Cortex of kidney (tissue), 1 donor: ENCODE results near the gene PPAN.

ENCODE experiments used
- DNase-seq: peaks from one replicate; lab custom pipeline; 2025; lab: John Stamatoyannopoulos, UW

The PPAN gene

GRCh38 chr19:10113964-10114650 lies 7.9 kb downstream of the PPAN start:
- DNase-seq: no peak

DNA sequence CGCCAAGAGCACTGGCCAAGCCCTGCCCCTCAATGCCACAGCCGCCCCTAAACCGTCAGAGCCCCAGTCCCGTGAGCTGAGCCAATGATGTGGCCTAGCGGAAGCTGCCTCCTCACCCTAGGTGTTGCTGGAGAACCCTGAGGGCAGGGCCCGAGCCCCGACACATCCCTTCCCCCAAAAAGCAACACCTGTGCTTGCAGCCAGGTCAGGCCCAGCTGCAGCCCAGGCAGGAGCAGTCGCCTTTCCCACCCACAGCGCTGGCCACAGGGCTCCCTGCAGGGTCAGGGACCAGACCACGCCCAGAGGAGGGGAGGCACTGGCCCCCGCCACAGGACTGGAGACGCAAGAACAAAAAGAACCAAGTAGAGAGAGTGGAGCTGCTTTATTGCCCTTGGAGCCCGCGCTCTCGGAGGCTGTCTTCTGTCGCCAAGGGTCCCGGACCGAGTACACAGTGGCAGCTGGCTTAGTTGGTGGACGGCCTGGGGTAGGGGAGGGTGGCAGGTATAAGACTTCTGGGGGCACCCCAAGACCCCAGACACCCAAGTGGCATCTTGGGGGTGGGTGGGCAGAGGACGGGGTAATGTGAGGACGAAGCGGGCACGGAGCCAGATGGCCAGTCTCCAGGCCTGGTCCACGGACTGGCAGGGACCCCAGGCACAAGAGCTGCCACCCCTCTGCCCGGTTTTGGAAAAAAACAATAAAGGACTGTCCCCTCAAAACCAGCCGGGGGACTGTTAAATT lies 8.7 kb downstream of the PPAN start:
- DNase-seq: no peak

- no peak for DNase-seq
Measured at GRCh38 chr19:10115392-10116084, 9.4 kb downstream of the PPAN start.

GRCh38 chr19:10116085-10116865 lies 10.1 kb downstream of the PPAN start:
- no peak for DNase-seq

- no peak for DNase-seq
Measured at GRCh38 chr19:10116866-10117616, 10.9 kb downstream of the PPAN start.

DNA sequence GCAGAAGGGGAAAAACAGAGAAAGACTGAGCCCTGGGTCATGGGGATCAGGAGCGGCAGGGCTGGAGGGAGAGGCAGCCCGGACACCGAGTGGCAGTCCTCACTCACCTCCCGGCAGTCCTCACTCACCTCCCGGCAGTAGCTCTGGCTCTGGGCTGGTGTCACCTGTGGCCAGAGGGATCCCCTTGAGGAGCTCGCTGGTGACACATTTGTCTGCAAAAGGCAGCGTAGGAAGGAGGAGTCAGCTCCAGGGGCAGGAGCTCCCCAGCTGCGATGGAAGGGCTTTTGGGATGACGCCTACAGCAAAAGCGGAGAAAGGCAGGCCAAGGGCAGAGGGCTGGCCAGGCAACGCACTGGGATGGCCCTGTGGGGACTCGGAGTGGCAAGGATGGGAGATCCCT lies 12.8 kb downstream of the PPAN start:
- no peak for DNase-seq

- DNase-seq: no peak
Measured at GRCh38 chr19:10120538-10121189, 14.5 kb downstream of the PPAN start.

DNA sequence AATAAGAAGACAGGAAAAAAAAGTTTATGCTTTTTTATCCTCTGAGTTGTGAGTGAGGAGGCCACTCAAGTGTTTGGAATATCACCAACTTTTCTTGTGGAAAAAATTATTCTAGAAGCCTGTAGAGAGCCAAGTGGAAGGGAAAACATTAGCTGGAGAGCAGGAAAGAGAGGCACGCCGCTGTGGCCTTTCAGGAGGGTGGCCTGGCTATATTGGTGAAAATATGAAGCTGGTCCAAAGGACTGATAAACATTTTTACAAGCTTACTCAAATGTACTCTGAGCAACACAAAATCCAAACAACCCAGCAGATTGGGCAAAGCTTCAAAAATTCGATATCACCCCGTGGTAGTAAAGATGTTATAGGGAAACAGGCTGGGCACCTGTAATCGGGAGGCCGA lies 15.9 kb downstream of the PPAN start:
- DNase-seq: no peak

DNA sequence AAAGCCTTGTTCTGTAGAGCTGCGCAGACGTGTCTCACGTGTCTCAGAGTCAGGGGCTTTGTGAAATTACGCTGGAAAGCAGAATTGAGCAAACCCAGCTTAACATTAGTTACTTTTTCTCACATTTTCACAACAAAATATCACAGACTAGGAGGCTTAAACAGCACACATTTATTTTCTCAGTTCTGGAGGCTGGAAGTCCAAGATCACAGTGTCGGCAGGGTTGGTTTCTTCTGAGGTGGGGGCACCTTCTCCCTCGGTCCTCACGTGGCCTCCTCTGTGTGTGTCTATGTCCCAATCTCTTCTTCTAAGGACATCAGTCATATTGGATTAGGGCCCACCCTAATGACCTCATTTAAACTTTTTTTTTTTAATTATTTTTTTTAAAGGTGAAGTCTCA lies 18.3 kb downstream of the PPAN start:
- no peak for DNase-seq

- no peak for DNase-seq
Measured at GRCh38 chr19:10126213-10126639, 20.1 kb downstream of the PPAN start.

DNA sequence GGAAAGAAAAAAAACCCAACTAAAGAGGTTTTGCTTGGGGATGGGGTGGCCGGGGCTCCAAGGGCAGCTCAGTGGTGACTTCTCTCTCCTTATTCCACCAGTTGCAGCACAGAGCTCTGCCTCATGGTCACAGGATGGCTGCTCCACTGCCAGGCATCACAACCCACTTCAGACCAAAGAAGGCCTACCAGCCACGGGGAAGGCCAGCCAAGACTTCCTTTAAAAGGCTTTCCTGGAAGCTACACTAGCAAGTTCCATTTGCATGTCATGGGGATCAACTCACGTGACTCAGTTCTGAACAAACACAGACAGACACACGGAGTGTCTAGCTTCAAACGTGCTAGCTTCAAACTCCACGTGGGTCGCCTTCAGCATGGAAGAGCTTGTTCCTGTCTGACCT lies 26.7 kb downstream of the PPAN start:
- DNase-seq: no peak

GRCh38 chr19:10133596-10133995 lies 27.4 kb downstream of the PPAN start:
- no peak for DNase-seq

DNA sequence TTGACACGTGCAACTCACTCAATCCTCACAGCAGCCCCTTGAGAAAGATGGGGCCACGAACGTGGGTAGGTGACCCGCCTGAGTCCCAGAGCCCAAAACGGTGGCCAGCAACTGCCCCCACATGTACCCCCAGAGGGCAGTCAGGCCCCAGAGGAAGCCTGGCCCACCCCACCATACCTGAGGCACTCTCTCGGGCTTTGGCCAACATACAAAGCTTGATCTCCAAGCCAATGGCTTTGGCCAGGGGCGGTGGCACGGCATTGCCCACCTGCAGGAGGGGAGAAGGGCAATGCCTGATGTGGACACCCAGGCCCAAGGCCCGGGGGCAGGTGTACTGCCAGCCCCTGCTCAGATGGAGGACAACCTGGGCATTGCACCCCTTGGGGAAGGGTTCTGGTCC lies 27.9 kb downstream of the PPAN start:
- DNase-seq: no peak

- no peak for DNase-seq
Measured at GRCh38 chr19:10135551-10136334, 29.6 kb downstream of the PPAN start.

GRCh38 chr19:10136936-10137335 lies 30.8 kb downstream of the PPAN start:
- DNase-seq: no peak

DNA sequence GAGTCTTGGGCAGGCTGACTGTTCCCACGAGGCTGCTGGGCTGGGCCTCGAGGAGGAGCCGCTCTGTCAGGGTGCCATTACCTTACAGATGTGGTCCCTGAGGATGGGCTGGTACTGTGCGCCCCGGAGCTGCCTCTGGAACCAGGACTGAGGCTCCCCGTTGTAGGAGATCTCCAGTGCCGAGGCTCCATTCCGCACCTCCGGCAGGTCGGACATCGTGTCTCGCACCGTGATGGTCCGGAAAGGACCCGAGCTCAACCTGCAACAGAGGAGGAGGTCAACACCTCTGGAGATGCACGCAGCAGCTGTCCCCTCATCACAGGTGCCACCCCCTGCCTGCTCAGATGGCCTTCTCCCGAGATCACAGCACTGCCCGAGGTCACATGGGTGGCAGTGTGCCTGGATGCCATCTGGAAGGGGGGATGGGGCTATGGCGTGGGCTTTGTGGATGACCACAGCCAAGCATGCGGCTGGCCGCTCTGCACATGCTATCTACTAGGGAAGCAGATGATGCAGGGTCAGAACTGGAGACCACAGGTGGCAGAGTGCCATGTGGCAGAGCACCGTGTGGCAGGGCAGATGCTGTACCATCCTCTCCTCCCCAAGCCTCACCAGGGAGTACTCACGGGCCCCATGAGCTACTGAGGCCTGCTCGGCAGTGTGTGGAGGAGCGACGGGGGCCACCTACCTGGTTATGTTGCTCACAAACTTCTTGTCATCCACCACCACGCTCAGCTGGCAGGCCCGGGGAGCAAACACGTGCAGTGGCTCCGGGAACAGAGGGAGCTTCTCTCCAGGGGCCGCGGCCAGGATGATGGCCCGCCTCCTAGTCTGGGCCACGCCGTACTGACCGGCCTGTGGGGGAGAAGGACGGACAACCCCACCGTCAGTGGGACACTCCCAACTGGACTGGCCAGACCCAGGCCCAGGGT lies 31.9 kb downstream of the PPAN start:
- no peak for DNase-seq

DNA sequence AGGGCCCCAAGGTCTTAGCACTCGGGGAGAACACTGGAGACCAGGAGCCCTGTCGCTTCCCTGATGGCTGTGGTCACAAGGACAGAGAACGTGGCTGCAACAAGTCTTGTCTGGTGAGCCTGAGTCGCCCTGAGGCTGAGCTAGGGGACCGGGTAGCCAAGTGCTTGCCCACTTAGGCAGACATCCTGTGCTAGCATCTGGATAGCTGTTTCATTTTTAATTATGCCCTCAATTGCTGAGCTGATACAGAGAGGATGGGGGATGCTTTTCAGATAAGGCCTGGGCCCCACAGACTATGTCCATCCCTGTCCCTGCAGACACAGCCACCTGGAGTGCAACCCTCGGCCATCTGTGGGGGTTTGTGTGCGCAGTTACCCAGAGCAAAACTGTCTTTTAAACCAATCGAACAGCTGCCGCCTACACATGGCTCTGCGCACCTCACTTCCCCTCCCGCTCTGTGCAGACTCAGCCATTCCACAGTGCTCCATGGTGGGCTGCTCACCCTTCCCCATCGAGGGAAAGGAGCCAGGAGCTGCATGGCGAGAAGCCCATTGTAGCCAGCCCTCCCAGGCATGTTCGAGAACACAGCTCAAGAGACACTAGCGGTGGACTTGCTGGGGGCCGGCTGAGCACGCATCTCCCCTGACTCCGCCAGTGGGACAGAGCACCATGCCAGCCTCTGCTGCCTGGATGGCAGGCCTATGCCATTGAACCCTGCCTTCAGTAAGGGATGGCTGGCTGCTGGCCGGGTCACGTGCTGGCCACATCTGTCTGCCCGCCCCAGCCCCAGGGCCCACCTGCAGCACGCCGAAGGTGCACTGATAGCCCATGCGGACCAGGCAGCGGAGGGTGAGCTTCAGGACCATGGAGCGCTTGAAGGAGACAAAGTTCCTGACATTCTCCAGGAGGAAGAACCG lies 33.0 kb downstream of the PPAN start:
- DNase-seq: no peak

GRCh38 chr19:10139952-10140351 lies 33.8 kb downstream of the PPAN start:
- DNase-seq: no peak
